ENCODE measurements around the gene KAZN. TPM values are rescaled to one million over a fixed set of nuclear protein-coding genes. Genes with fewer than 3 reads are reported as not detected.

The KAZN gene
- total RNA-seq, 1 experiment from 2014 or later, result 15.6 TPM

DNA sequence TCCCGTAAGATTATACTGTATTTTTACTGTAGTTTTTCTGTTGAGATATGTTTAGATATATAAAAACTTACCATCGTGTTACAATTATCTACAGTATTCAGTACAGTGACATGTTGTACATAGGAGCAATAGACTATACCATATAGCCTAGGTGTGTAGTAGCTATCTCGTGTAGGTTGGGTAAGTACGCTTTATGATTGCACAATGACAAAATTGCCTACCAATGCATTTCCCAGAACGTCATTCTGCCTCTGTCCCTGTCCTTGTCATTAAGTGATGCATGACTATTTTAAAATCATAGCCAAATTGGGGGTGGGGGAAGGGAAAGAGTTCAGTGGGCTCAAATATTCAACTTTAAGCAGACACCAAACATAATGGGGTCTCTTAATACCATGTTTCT is 321.3 kb downstream of the KAZN start:
- DNase-seq, result no peak
- Histone ChIP-seq H3K4me1 (replicated peaks; ENCODE audit: insufficient read depth) (no peaks in the 10 kb centered on the region; the same call in 1 of the 2 replicates), H3F3A (ENCODE audit: insufficient read depth, low read depth) (no peaks in the 10 kb centered on the region), H3K9me2 (ENCODE audit: insufficient read depth) (no peaks in the 10 kb centered on the region), H3K9me3 (ENCODE audit: insufficient read depth, low read depth) (no peaks in the 10 kb centered on the region), H3K4me2 (no peak overlapping the region), H3K27ac (no peak overlapping the region), H2AFZ (no peak overlapping the region), H3K27me3 (ENCODE audit: insufficient read depth, low read depth) (peaks cover 1% of the 10 kb centered on the region; the same call in 1 of the 2 replicates), H3K4me3 (no peak overlapping the region), H3K36me3 (ENCODE audit: low read depth) (no peaks in the 10 kb centered on the region), H3K79me2 (ENCODE audit: low read depth) (no peaks in the 10 kb centered on the region), H4K20me1 (ENCODE audit: insufficient read depth) (no peaks in the 10 kb centered on the region)
- CTCF ChIA-PET, result no interaction called here
- no TSS peak for BruUV-seq (replicated peaks)
- TF ChIP-seq EZH2 (IDR thresholded peaks at IDR 0.05; ENCODE audit: low read depth), result no peak
- TF ChIP-seq, protein P1, sequence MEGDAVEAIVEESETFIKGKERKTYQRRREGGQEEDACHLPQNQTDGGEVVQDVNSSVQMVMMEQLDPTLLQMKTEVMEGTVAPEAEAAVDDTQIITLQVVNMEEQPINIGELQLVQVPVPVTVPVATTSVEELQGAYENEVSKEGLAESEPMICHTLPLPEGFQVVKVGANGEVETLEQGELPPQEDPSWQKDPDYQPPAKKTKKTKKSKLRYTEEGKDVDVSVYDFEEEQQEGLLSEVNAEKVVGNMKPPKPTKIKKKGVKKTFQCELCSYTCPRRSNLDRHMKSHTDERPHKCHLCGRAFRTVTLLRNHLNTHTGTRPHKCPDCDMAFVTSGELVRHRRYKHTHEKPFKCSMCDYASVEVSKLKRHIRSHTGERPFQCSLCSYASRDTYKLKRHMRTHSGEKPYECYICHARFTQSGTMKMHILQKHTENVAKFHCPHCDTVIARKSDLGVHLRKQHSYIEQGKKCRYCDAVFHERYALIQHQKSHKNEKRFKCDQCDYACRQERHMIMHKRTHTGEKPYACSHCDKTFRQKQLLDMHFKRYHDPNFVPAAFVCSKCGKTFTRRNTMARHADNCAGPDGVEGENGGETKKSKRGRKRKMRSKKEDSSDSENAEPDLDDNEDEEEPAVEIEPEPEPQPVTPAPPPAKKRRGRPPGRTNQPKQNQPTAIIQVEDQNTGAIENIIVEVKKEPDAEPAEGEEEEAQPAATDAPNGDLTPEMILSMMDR (conservative IDR thresholded peaks at IDR 0.05), result no peak
- intact Hi-C loops (cut with micrococcal nuclease; ENCODE audit: unreplicated experiment), result loop anchor here (10.0 kb wide), 1 partner anchor 185 kb away; no protein-coding TSS in a partner anchor
- POLR2A ChIA-PET (ENCODE audit: unreplicated experiment), result no interaction called here

DNA sequence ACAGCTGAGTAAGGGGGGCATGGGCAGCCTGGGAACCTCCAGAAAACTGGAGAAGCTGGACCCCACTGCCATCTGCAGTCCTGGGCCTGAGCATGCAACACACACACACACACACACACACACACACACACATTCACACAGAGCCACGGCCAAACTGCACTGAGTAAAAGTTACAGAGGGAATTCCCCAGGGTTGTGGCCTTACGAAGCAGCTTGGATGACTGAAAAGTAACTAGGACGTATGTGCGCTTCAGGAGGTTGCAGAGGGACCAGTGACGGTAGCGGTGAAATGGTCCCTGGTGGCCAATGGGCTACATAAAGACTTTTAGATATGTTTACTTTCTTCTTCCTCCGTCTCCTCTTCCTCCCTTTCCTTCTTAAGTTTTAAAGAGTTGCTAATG is 322.6 kb downstream of the KAZN start:
- DNase-seq, result no peak
- H3F3A ChIP-seq (ENCODE audit: insufficient read depth, low read depth), result no peaks in the 10 kb centered on the region
- intact Hi-C loops (cut with micrococcal nuclease; ENCODE audit: unreplicated experiment), result loop anchor here (10.0 kb wide), 1 partner anchor 184 kb away; no protein-coding TSS in a partner anchor
- H3K4me1 ChIP-seq (replicated peaks; ENCODE audit: insufficient read depth), result peaks cover 7% of the 10 kb centered on the region; the same call in 1 of the 2 replicates
- H3K36me3 ChIP-seq (ENCODE audit: low read depth), result no peaks in the 10 kb centered on the region
- H4K20me1 ChIP-seq (ENCODE audit: insufficient read depth), result no peaks in the 10 kb centered on the region
- H3K9me2 ChIP-seq (ENCODE audit: insufficient read depth), result no peaks in the 10 kb centered on the region
- H3K9me3 ChIP-seq (ENCODE audit: insufficient read depth, low read depth), result no peaks in the 10 kb centered on the region
- H3K4me2 ChIP-seq, result no peak overlapping the region
- H3K4me3 ChIP-seq, result no peak overlapping the region
- BruUV-seq (replicated peaks), result no TSS peak
- H2AFZ ChIP-seq, result no peak overlapping the region
- H3K79me2 ChIP-seq (ENCODE audit: low read depth), result no peaks in the 10 kb centered on the region
- CTCF ChIA-PET, result no interaction called here
- POLR2A ChIA-PET (ENCODE audit: unreplicated experiment), result no interaction called here
- TF ChIP-seq EZH2 (IDR thresholded peaks at IDR 0.05; ENCODE audit: low read depth), result no peak
- TF ChIP-seq, protein P1 (conservative IDR thresholded peaks at IDR 0.05), result no peak
- no peak overlapping the region for H3K27ac ChIP-seq
- H3K27me3 ChIP-seq (ENCODE audit: insufficient read depth, low read depth), result peaks cover 11% of the 10 kb centered on the region

DNA sequence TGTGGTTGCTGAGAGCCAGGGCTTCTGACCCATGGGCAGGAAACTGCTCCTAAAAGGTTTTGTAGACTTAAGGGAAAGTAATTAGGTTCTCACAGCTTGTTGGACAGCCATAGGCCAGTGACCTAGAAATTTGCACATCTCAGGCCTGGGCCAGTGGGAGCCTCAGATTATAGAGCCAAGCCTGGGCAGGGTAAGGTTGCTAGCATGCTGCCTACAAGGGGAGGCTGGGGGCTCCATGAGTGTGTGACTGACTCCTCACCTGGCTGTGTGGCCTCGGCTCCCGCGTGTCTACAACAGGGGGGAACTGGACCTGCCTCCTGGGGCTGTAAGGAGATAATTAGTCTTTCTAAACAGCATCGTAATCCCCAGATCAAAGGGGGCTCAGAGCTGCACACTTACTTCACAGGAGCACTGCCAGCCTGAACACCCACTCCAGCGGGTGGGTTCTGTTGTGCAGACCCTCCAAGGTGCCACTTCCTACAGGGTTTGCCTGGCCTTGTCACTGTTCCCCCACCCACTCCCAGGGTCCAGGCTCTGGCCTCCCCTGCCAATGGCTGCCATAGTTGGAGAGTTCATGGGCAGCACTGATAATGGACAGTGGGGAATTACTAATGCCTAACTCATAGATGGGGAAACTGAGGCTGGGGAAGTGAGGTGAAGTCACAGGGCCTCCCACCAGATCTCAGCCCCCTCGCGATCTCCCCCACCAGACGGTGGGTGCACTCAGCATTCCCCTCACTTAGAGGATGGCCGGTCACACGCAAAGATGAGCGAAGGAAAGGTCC is 324.6 kb downstream of the KAZN start:
- Histone ChIP-seq H4K20me1 (ENCODE audit: insufficient read depth) (no peaks in the 10 kb centered on the region), H3K27me3 (ENCODE audit: insufficient read depth, low read depth) (peaks cover 11% of the 10 kb centered on the region), H3K9me3 (ENCODE audit: insufficient read depth, low read depth) (no peaks in the 10 kb centered on the region), H2AFZ (no peak overlapping the region), H3K4me2 (0 out of 2 replicates have a peak overlapping the region, but pooled peaks have one; percentile 26), H3K9me2 (ENCODE audit: insufficient read depth) (no peaks in the 10 kb centered on the region), H3K27ac (no peak overlapping the region), H3K4me3 (no peak overlapping the region), H3K79me2 (ENCODE audit: low read depth) (no peaks in the 10 kb centered on the region), H3K36me3 (ENCODE audit: low read depth) (no peaks in the 10 kb centered on the region), H3F3A (ENCODE audit: insufficient read depth, low read depth) (no peaks in the 10 kb centered on the region), H3K4me1 (replicated peaks; ENCODE audit: insufficient read depth) (peaks cover 7% of the 10 kb centered on the region; the same call in 1 of the 2 replicates)
- BruUV-seq (replicated peaks), result no TSS peak
- DNase-seq, result no peak
- intact Hi-C loops (cut with micrococcal nuclease; ENCODE audit: unreplicated experiment), result loop anchor here (10.0 kb wide), 1 partner anchor 182 kb away; no protein-coding TSS in a partner anchor
- ChIA-PET CTCF (no interaction called here), POLR2A (ENCODE audit: unreplicated experiment) (no interaction called here)
- no peak for TF ChIP-seq EZH2 (IDR thresholded peaks at IDR 0.05; ENCODE audit: low read depth)
- TF ChIP-seq, protein P1 (conservative IDR thresholded peaks at IDR 0.05), result no peak
